B cell (primary cell): Measurements from ENCODE around the gene SEPSECS. TPM values are rescaled to one million over a fixed set of nuclear protein-coding genes. Genes with fewer than 3 reads are reported as not detected.

ENCODE experiments used
- ATAC-seq: fragments of 200-7000 bp; cut with Tn5 transposase; one replicate; pipeline ENCODE4 v1.10.0; 2021; ENCODE audit warnings: low read depth, mild to moderate bottlenecking, moderate number of reproducible peaks, moderate library complexity
- CTCF ChIA-PET: fragments of 350-600 bp; sonication (Branson Sonifier 250); formaldehyde crosslinking; loops from one replicate; lab custom pipeline; 2021; ENCODE audit warnings: antibody characterized with exemption, inconsistent platforms; lab: Charles Lee
- POLR2A ChIA-PET: fragments of 350-600 bp; sonication (Branson Sonifier 250); formaldehyde crosslinking; loops from one replicate; lab custom pipeline; 2021; ENCODE audit warnings: antibody characterized with exemption; lab: Charles Lee
- DNase-seq: peaks from one replicate; pipeline ENCODE4 v3.0.0; 2013
- H2AFZ ChIP-seq: 2 replicates; pipeline ENCODE4 v1.6.1; 2012; ENCODE audit warnings: mild to moderate bottlenecking, low read depth, low read length; ENCODE audit not compliant: insufficient read depth, poor library complexity, severe bottlenecking
- H3K27ac ChIP-seq, 2 donors: 1 replicate in 1 of 2; 2 replicates in 1 of 2; pipeline ENCODE4 v1.5.1; 2012 to 2013; ENCODE audit warnings: low read length in 2 of 2, mild to moderate bottlenecking in 2 of 2, moderate library complexity in 1 of 2
- H3K27me3 ChIP-seq, 4 experiments: fragments of 200-600 bp in 1 of 4; sonication (generic) in 1 of 4; replicated peaks in 1 of 4; 1 replicate in 2 of 4; 2 replicates in 2 of 4; pipeline versions ENCODE4 v1.6.1 to v1.7.0; 2013 to 2016; ENCODE audit warnings: low read length in 3 of 4, mild to moderate bottlenecking in 2 of 4, mixed read lengths in 1 of 4, moderate library complexity in 1 of 4; ENCODE audit not compliant: insufficient read depth in 4 of 4, control insufficient read depth in 3 of 4; ENCODE audit errors: control extremely low read depth in 1 of 4
- H3K36me3 ChIP-seq, 2 experiments: replicated peaks in 1 of 2; 1 replicate in 1 of 2; 2 replicates in 1 of 2; pipeline versions ENCODE4 v1.6.1 to v1.7.1; 2013; ENCODE audit warnings: low read length in 1 of 2; ENCODE audit not compliant: insufficient read depth in 2 of 2, control insufficient read depth in 1 of 2; ENCODE audit errors: control extremely low read depth in 1 of 2, extremely low read depth in 1 of 2
- H3K4me1 ChIP-seq, 2 donors: fragments of 200-600 bp in 1 of 2; sonication (generic) in 1 of 2; 1 replicate in 1 of 2; 2 replicates in 1 of 2; pipeline versions ENCODE4 v1.5.1 to v1.6.1; 2013 to 2017; ENCODE audit warnings: low read length in 2 of 2; ENCODE audit not compliant: control insufficient read depth in 2 of 2, insufficient read depth in 2 of 2
- H3K4me2 ChIP-seq: replicated peaks from 2 replicates; pipeline ENCODE3; 2012; ENCODE audit warnings: mild to moderate bottlenecking, low read depth, low read length; ENCODE audit not compliant: poor library complexity, severe bottlenecking
- H3K4me3 ChIP-seq, 5 experiments: fragments of 200-600 bp in 1 of 5; sonication (generic) in 1 of 5; 1 replicate in 3 of 5; 2 replicates in 2 of 5; pipeline versions ENCODE4 v1.5.1 to v1.7.0; 2011 to 2016; ENCODE audit warnings: low read length in 4 of 5, mild to moderate bottlenecking in 4 of 5, low read depth in 2 of 5, control low read depth in 1 of 5, moderate library complexity in 1 of 5; ENCODE audit not compliant: insufficient read depth in 1 of 5; ENCODE audit errors: control extremely low read depth in 1 of 5, extremely low read depth in 1 of 5
- H3K79me2 ChIP-seq: fragments of 200-600 bp; sonication (generic); one replicate; pipeline ENCODE4 v1.6.0; 2016; ENCODE audit warnings: low read length; ENCODE audit not compliant: control insufficient read depth, insufficient read depth
- H3K9ac ChIP-seq: fragments of 200-600 bp; sonication (generic); 2 replicates; pipeline ENCODE4 v1.6.1; 2017; ENCODE audit warnings: mild to moderate bottlenecking, low read length, moderate library complexity
- H3K9me3 ChIP-seq, 3 donors: one replicate each; pipeline versions ENCODE4 v1.6.1 to v1.7.1; 2013; ENCODE audit warnings: low read length in 2 of 3; ENCODE audit not compliant: control insufficient read depth in 2 of 3, insufficient read depth in 1 of 3; ENCODE audit errors: control extremely low read depth in 1 of 3
- H4K20me1 ChIP-seq: 2 replicates; pipeline ENCODE4 v1.6.0; 2012; ENCODE audit warnings: mild to moderate bottlenecking, low read length; ENCODE audit not compliant: insufficient read depth, control insufficient read depth, poor library complexity, severe bottlenecking
- H3K27ac Mint-ChIP-seq: one replicate; pipeline ENCODE4 v1.8.0; 2021; ENCODE audit warnings: mixed read lengths
- H3K27me3 Mint-ChIP-seq: one replicate; pipeline ENCODE4 v1.8.0; 2021; ENCODE audit warnings: mixed read lengths
- H3K4me1 Mint-ChIP-seq: one replicate; pipeline ENCODE4 v1.8.0; 2021; ENCODE audit warnings: mixed read lengths
- H3K4me3 Mint-ChIP-seq: one replicate; pipeline ENCODE4 v1.8.0; 2021; ENCODE audit warnings: mixed read lengths
- H3K9me3 Mint-ChIP-seq: one replicate; pipeline ENCODE4 v1.8.0; 2022; ENCODE audit warnings: mixed read lengths; ENCODE audit not compliant: insufficient read depth
- CTCF ChIP-seq: fragments of 200-600 bp; IDR thresholded peaks from one replicate; pipeline ENCODE4 v1.8.0; 2022; ENCODE audit warnings: antibody characterized with exemption, mild to moderate bottlenecking
- EZH2 ChIP-seq: IDR thresholded peaks from 2 replicates; pipeline ENCODE4 v1.6.1; 2012; ENCODE audit warnings: borderline replicate concordance, low read depth, mild to moderate bottlenecking, moderate library complexity, low read length; ENCODE audit not compliant: insufficient read depth, poor library complexity, severe bottlenecking
- WGBS: methylation state at CpG from one replicate; pipeline ENCODE4 v1.1.5; 2013; ENCODE audit warnings: missing lambda C conversion rate; ENCODE audit not compliant: insufficient coverage; 5-methylcytosine and 5-hydroxymethylcytosine counted together
- intact Hi-C: fragments of 100-400 bp; cut with micrococcal nuclease; formaldehyde crosslinking; loops from one replicate; pipeline ENCODE4 v1.10.0; 2022
- polyA plus RNA-seq: library from polyadenylated mRNA; depleted of rRNA; stranded (reverse); fragments of >200 nt; gene quantifications from 2 replicates; pipeline ENCODE4 v1.2.3, GENCODE V29; 2012
- total RNA-seq, 2 donors: library from RNA; stranded (reverse); fragments of 120-200 nt in 1 of 2; gene quantifications; 1 replicate in 1 of 2; 2 replicates in 1 of 2; pipeline versions ENCODE4 v1.2.3 to v1.2.4, GENCODE V29; 2013 to 2022

The SEPSECS gene
- total and polyA plus RNA-seq, 2 donors (not counting 1 experiment from before 2014, with no cell fraction given), result 6.2 to 17.0 TPM

- no peaks in the 10 kb centered on the region for H3K4me1 ChIP-seq
- WGBS, result 84% methylated on average over 2 of the region's 3 CpGs
- H3K4me3 Mint-ChIP-seq, result no peak overlapping the region
- peaks cover 3% of the 10 kb centered on the region for H3K9me3 Mint-ChIP-seq
- H4K20me1 ChIP-seq, result no peaks in the 10 kb centered on the region
- DNase-seq, result no peak
- H3K4me3 ChIP-seq, result no peak overlapping the region
- H3K79me2 ChIP-seq, result no peaks in the 10 kb centered on the region
- H3K27ac Mint-ChIP-seq, result no peak overlapping the region
- H3K36me3 ChIP-seq, result no peaks in the 10 kb centered on the region
- peaks cover 25% of the 10 kb centered on the region for H3K27me3 Mint-ChIP-seq
- no peak overlapping the region for H3K27ac ChIP-seq
- H3K27me3 ChIP-seq, result peaks cover 0 to 5% (median 0%) of the 10 kb centered on the region in 4 experiments
- intact Hi-C loops, result no loop called here
- ChIA-PET POLR2A (no interaction called here), CTCF (no interaction called here)
- no peaks in the 10 kb centered on the region for H3K4me1 Mint-ChIP-seq
- no peak for ATAC-seq
- no peak overlapping the region for H3K4me2 ChIP-seq
- no peak overlapping the region for H3K9ac ChIP-seq
- H2AFZ ChIP-seq, result no peak overlapping the region
- H3K9me3 ChIP-seq, result peaks cover 0 to 3% (median 0%) of the 10 kb centered on the region in 3 donors
- no peak for TF ChIP-seq CTCF
- TF ChIP-seq EZH2, result no peak
Measured at GRCh38 chr4:25070545-25070944, 89.7 kb downstream of the SEPSECS start.

Other genes starting within 250 kb of the SEPSECS start
- not detected in 2 replicates for gene CCDC149, start 247.4 kb downstream of the SEPSECS start, total RNA-seq
- gene CCDC149, start 247.4 kb downstream of the SEPSECS start, polyA plus RNA-seq, result 0.13 TPM in 1 of 2 replicates, not detected in the other
- not detected in 2 replicates for gene LGI2, start 129.5 kb downstream of the SEPSECS start, total RNA-seq
- not detected in 2 replicates for gene LGI2, start 129.5 kb downstream of the SEPSECS start, polyA plus RNA-seq
- gene PI4K2B, start 73.6 kb upstream of the SEPSECS start, total RNA-seq, result 13.7 and 16.3 TPM in 2 replicates
- gene PI4K2B, start 73.6 kb upstream of the SEPSECS start, polyA plus RNA-seq, result 3.8 and 6.8 TPM in 2 replicates
- 19.5 and 22.4 TPM in 2 replicates for gene ZCCHC4, start 152.3 kb upstream of the SEPSECS start, total RNA-seq
- gene ZCCHC4, start 152.3 kb upstream of the SEPSECS start, polyA plus RNA-seq, result 6.5 and 8.3 TPM in 2 replicates
- 52.6 and 62.5 TPM in 2 replicates for gene ANAPC4, start 216.8 kb upstream of the SEPSECS start, total RNA-seq
- 18.4 and 32.3 TPM in 2 replicates for gene ANAPC4, start 216.8 kb upstream of the SEPSECS start, polyA plus RNA-seq